Sigmoid colon (tissue), 4 donors: ENCODE data around the gene CCNG2.

Source experiments
- CTCF ChIP-seq, 4 experiments: fragments of 450-650 bp in 3 of 4; fragments of 200-600 bp in 1 of 4; IDR thresholded peaks; one replicate each; pipeline ENCODE4 v1.5.1; 2016 to 2019; ENCODE audit warnings: antibody characterized with exemption in 4 of 4, mild to moderate bottlenecking in 3 of 4, moderate library complexity in 2 of 4
- EP300 ChIP-seq, 4 donors: sonication (generic); formaldehyde crosslinking; IDR thresholded peaks; one replicate each; pipeline ENCODE4 v1.6.1; 2017; ENCODE audit warnings: antibody characterized with exemption in 4 of 4
- POLR2A ChIP-seq, 2 donors: fragments of 450-650 bp; IDR thresholded peaks; one replicate each; pipeline ENCODE4 v1.6.1; 2016; ENCODE audit warnings: antibody characterized with exemption in 2 of 2, mild to moderate bottlenecking in 2 of 2, moderate library complexity in 2 of 2

- TF ChIP-seq EP300 (IDR thresholded peaks at IDR 0.05), result peak in 1 of 4 donors; percentile 23
- TF ChIP-seq CTCF (IDR thresholded peaks at IDR 0.05), result peak in 1 of 4 experiments; percentile 23
- peak; percentile 9 to 45 for TF ChIP-seq POLR2A (IDR thresholded peaks at IDR 0.05)
These were observed at the start of gene CCNG2 for GRCh38 chr4:77156912-77157858.
